Stimulated activated CD4-positive, alpha-beta T cell treated with anti-CD3 and anti-CD28 coated beads, Interleukin-12 subunit alpha, Interleukin-12 subunit beta, amount 100 ng/mL, for 48 hours (primary cell): ENCODE data around the gene LYL1.

ENCODE experiments used
- DNase-seq, 3 donors: peaks; one replicate each; pipeline ENCODE4 v3.0.0-alpha.2; 2020; ENCODE audit warnings: low read depth in 2 of 3, low spot score in 1 of 3

Gene LYL1

DNA sequence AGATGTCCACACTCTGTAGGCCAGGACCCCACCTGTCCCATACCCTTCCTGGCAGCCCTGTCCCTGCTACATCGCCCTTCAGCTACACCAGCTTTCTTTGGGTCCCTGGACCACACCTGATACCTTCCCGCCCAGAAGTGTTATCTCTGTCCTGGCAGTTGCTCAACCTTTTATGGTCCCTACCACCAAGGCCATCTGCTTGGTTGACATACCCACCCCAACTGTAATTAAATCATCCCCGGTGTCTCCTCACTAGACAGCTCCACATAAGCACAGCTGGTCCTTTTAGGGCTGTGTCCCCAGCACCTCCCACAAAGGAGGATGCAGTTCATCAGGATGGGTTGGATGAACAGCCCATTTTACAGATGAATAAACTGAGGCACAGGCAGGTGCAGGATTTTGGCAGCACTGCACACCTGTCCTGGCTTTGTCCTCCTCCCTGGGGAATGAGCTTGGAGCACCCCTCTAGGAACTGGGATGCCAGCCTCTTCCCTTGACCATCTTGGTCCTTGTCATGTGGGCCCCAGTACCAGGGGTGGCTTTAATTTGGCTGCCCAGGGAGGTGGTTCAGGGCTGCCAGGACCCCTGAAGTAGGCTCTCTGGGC lies 28.3 kb upstream of the LYL1 start:
- DNase-seq, result no peak

DNA sequence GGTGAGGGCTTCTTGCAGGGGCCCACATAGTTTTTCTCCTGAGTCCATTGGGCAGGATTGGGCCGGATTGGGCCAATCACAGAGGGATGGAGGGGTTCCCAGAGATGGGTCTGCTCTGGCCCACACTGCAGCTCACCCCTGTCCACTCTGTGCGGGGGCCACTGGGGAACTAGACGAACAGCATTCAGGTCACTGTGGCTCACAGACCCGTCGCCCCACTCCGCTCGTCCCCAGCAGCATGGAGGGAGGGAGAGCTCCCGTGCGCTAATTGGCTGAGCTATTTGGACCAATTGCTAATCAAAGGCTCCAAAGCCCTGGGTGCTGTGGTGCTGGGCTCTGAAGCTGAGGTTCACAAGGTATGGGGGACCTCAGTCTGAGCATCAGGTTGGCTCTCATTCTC lies 26.7 kb upstream of the LYL1 start:
- DNase-seq, result no peak

DNA sequence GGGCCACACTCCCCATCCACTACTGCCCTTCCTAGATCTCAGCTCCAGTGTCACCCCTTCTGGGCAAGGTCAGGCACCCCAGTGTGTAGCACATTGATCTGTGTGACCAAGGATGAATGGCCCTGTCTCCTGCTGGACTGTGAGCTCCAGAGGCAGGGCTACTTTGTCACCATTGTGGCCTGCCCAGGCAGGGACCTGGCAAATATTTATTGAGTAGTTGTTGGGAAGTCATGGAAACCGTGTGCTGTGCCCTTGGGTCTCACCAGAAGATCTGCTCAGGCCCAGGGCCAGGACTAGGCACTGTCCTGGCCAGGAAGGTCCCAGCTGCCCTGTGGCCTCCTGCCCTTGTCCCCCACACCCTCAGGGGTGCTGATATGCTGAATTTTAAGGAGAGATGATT lies 25.9 kb upstream of the LYL1 start:
- DNase-seq, result no peak

DNA sequence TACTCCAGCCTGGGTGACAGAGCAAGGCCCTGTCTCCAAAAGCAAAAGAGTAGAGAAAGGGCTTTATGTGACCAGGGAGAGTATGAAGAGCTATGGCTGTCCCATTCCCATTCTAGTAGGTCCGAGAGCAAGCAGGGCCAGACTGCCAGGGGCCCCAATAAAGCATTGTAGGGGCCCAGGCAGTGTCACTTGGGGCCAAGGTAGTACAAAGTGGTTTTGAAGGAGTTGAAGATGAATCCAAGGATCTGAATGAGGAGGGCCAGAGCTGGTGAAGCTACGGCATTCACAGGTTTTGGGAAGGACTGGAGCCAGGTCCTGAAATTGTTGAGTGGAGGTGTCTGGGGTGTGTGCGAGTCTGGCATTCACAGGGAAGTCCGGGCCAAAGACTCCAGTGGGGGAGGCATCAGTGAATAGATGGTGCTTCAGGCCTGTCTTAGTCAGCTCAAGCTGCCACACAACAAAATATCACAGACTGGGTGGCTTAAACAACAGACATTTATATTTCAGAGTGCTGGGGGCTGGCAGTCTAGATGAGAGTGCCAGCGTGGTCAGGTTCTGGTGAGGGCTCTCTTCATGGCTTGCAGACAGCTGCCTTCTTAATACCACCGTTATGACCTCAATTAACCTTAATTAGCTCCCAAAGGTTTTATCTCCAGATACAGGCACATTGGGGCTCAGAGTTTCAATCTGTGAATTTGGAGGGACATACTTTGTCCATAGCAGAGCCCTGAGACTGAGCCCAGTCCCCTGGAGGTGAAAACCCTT lies 25.3 kb upstream of the LYL1 start:
- DNase-seq, result no peak

DNA sequence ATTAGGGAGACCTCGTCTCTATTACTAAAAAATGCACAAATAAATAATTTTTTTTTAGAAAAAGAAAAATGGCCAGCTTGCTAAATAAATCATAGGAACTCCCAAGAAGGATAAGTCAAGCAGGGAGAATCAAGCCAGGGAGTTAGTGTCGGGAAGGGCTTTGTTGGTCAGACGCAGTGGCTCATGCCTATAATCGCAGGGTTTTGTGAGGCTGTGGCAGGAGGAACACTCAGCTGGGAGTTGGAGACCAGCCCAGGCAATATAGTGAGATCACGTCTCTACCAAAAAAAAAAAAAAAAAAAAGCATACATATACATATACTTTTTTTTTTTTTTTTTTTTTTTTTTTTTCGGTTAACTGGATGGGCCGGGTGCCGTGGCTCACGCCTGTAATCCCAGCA lies 24.4 kb upstream of the LYL1 start:
- DNase-seq, result no peak

DNA sequence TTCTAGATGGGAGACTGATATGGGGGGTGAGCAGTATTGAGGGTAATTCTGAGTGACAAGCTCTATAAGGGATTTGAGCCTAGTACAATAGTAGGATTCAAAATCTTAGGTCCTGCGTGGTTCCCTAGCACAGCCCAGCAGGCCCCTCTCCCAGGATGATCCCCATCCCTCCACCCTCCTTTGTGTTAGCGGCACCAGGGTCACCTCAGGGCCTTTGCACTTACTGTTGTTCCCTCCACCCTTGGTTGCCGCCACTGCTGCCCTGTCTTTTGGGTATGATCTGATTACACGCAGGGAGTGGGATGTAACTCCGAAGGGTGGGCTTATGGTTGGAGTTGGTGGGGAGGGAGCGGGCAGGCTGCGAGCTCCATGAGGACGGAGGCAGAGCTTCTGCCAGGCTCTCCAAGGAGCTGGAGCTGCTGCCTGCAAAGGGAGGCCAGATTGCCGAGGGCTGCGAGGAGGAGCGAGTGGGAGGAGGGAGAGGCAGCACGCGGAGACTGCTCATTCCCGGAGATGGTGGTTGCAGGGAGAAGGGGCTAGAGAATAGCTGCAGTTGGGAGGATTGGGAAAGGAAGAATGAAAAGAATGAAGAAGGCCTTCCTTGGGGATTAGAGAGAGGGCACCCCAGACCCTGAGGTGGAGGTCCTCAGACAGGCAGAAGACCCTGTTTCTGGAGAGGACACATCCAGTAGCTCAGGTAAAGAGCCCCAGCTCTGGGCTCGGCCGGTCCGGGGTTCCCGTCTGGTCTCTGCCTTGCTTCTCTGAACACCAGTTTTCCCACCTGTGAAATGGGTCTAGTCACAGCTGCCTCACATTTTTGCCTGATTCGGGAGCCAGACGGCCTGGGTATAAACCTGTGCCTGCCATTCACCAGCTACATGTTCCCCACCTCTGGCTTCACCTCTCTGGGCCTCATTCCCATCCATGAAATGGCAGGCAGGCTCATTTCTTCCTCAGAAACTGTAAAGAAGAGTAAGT lies 20.6 kb upstream of the LYL1 start:
- DNase-seq, result no peak

DNA sequence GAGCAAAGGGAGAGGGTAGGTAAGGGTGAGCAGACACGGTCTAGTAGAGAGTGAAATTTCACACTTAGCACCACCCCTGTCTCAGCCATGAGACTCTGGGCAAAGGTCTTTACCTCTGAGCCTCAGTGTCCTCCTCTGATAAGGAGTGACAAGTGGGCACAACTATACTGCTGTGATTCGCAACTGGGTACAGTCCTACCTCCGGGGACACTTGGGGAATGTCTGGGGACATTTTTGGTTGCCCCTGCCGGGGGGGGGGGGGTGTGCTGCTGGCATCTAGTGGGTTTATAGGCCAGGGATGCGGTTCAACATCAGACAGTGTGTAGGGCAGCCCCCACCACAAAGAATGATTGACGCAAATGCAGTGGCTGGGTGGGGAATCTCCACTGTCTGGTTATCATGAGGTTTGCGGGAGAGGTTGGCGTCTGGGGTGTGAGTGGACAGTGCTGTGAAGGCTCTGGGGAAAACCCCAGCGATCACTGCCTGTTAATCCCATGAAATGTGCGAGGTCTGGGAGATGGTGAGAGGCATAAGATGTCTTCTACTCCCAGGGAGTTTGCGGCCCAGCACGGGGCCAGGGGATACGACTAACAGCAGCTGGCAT lies 19.7 kb upstream of the LYL1 start:
- DNase-seq, result no peak

DNA sequence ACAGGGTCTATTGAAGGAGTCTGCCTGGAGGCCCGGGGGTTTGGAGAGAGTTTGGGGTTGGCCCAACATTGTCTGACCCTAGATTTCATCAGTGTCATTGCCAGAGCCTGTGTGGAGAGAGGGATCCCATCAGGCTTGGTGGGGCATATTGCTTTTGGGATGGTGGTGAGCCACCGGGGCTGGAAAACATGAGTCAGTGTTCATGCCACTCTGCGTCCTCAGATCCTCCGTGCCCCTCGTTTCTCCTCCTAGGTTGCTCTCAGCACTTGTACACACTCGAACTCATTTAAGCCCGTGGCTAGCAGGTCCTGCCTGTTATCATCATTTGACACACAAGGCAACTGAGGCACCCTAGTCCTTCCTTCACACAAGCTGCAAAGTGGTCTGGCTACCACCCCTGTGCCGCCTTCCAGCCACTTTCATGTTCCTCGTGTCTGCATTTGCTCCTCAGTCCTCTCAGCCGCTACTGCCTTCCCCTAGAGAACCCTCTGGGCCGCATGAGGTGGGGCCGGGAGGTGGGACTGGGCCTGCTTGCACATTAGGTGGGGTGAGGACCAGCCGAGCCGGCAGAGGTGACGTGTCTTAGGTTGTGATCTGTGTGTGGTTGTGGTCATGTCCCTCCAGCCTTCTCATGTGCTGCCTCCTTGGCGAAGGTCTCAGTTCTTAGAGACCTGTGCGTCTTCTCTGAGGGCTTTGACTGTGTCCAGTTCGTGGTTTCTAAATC lies 19.1 kb upstream of the LYL1 start:
- no peak for DNase-seq

DNA sequence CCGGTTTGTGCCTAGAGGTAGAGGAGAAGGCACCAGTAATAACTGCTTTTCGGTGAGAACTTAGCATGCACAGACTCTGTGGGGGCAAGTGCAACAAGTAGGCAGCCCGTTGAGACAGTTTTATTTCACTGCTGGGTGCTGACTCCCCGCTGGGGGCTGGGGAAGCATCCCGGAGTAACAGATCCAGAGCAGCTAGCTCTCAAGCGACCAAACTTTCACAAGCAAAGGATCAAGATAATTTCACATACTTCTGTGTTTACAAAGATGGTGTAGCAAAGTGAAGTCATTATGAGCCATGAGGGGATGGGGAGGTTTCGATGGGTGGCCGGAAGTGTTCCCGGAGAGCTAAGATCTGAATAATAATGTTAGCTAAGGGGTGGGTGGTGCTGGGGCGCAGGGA lies 18.2 kb upstream of the LYL1 start:
- no peak for DNase-seq

DNA sequence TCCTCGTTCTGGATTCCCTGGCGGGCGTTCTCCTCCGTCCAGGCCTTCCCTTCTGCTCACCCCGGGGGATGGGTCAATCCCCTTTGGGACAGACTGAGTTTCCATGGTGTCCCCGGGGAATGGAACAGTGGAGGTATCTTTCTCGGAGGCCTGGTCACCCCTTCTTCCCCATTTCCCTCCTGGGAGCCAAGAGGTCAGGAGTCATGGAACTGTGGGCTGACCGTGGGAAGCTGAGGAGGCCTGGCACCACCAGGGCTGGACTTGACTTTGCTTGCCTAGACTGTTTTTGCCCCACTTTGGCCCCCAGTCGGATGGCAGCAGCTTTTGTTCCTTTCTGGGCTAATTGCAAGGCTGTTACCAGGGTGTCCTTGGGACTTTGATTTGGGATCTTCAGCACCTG lies 17.4 kb upstream of the LYL1 start:
- no peak for DNase-seq

DNA sequence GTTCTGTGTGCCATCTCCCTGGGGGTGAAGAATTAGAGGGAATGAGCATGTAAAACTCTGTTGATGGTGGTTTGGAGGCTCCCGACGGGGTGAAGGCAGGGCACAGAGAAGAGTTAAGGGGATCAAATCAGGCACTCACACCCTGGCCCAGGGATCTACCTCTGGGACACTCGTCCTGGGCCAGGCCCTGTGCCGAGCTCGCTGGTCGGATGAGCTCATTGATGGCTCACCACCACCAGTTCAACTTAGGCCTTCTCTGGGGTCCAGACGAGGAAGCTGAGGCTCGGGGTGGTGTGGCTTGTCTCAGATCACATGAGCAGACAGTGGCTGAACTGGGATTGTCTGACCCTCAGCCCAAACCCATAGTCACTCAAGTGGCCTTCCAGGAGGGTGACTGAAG lies 17.0 kb upstream of the LYL1 start:
- DNase-seq, result no peak

DNA sequence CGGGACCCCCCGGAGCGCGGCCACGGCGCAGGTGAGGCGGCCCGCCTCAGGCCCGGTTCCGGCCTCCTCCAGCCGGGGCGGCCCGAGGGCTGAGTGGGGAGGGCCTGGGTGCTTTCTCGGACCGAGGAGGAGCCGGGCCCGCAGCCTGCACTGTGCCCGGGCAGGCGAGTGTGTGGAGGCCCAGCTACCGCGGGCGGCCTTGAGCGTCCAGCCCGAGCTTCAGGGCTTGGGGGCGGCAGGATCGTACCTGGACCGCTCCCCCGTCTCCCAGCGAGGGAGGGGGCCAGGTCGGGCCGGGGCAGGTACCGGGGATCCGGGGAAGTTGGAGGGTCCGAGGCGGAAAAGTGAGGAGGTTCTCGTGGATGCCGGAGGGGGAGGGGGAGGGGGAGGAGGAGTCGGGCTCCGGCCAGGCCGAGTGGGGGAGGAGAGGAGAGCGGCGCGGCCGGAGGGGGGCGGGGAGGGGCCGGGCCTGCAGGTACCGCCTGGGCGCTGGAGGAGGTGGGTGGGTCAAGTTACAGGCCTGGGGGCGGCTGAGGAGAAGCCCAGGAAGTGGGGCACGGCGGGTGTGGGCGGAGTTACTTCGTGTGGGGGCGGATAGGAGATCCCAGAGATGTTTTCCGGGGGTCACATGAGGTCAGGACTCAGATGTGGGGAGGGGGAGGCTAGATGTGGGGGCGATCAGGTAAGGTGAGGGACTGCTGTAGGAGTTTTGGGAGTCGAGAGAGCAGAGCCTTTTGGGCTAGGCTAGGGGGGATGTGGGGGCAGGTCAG lies 16.0 kb upstream of the LYL1 start:
- no peak for DNase-seq

DNA sequence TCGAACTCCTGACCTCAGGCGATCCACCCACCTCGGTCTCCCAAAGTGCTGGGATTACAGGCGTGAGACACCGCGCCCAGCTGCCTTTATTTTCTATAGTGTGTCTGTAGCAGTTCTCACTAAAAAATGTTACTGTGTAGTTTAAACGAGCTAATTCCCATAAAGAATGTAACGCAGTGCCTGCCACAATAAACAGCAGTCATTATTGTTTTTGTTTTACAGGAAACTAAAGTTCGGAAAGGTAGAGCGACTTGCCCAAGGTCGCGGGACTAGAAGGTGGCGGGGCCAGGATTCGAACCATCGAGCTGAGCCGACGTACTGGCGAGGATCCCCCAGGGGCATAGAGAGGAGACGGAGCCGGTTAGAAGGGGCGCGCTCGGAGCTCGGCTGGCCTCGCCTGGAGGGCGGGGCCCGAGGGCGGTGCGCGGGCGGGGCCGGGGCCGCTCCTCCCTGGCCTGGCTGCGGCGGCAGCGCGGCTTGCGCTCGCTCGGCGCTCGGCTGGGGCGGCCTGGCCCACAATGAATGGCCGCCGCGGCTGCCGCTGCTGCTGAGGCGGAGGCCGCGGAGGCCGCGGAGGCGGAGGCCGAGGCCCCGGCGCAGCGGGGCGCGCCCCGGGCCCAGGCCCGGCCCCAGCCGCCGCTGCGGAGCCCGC lies 15.2 kb upstream of the LYL1 start, which contains the start of gene NACC1:
Gene NACC1, plus strand, starts transcription at position 493 of the 652 bp plus-strand sequence. CDS start 16,944 bp downstream, outside the sequence.
- DNase-seq, result peak; percentile 81 to 90 (median 85)

DNA sequence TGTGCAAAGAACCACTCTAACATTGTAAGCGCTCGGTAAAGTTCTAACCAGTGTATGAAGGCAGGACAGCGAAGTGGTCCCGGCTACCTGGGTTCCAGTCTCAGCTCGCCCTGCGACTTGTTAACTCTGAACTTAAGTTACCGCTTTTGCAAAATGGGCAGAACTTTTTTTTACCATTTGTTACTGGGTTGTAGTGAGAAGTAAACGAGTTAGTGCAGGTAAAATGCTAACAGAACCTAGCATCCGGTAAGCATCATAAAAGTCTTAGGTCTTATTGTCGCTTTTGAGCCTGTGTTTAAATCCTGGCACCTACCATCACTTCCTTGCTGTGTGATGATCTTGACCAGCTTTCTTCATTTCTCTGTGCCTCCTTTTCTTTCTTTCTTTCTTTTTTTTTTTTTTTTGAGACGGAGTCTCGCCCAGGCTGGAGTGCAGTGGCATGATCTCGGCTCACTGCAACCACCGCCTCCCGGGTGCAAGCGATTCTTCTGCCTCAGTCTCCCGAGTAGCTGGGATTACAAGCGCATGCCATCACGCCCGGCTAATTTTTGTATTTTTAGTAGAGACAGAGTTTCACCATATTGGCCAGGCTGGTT lies 14.6 kb upstream of the LYL1 start:
- no peak for DNase-seq

DNA sequence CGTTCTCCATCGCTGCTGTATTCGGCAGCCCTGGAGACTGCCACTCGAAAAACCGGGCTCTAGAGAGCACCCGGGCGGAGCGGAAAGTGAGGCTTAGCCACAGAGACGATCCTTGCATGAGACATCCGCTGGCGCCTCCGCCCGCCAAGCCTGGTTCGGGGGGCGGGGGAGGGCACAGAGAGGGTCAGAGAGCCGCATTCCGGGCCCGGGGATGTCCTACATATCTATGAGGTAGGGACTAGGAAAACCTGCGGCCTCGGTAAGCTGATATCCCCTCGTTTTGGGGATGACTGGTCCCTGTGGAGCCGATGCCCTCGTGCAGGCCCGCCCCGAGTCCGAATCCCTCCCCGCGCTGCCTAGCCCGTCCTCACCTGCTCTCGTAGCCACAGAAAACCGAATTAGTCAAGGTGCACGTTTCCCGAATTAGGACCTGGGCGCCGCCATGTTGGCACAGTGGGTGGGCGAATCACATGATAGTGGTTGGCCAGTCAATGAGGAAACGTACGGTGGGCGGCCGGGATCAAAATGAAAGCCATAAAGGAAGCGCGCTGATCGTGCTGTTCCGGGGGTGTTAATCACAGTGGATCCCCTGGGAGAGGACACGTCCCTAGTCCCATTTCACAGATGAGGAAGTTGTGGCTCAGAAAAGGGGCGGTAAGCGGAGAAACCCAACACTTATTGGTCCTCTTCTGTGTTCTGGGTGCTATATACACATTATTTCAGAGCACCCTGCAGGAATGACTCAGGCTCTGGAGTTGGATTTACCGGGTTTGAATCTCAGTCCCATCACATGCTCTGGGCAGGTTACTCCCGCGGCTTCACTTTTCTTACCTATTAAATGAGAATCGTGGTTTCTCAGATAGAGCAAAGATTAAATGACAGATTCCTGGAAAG lies 13.9 kb upstream of the LYL1 start, which contains the start of gene TRMT1:
Gene TRMT1, minus strand, starts transcription at position 459 of the 894 bp plus-strand sequence. Its CDS starts 341 bp downstream, at position 118.
- peak; percentile 89 to 93 (median 91) for DNase-seq

DNA sequence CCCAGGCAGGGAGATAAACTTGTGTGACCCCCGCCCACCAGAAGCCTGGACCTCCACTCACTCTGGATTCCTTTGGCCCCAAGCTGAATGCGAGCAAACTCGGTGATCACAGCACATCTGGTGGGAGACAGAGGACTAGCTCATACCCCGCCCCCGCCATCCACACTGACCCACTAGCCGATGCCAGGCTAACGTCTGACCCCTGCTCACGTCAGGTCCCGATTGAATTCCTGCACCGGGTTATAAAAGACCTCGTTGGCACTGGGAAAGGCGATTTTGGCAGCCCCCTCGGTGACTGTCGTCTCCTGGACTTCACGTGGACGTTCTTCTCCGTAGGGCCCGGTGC lies 13.3 kb upstream of the LYL1 start:
- DNase-seq, result no peak

DNA sequence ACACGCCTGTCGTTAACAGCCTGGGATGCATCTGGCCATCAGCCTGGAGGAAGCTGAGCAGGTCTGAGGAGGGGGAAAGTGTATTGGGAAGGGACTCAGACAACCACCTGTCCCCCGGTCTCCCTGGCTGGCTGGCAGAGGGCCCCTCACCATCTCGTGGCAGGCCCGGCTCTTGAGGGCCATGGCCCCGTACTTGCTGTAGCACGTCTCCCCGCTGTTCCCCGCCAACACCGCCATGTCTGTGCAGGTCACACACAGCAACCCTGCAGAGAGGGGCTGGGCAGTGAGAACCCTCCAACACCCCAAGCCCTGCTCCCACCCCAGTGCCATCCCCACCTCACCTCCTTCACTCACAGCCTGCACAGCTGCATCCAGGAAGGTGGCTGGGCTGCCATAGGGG lies 9.9 kb upstream of the LYL1 start:
- no peak for DNase-seq

DNA sequence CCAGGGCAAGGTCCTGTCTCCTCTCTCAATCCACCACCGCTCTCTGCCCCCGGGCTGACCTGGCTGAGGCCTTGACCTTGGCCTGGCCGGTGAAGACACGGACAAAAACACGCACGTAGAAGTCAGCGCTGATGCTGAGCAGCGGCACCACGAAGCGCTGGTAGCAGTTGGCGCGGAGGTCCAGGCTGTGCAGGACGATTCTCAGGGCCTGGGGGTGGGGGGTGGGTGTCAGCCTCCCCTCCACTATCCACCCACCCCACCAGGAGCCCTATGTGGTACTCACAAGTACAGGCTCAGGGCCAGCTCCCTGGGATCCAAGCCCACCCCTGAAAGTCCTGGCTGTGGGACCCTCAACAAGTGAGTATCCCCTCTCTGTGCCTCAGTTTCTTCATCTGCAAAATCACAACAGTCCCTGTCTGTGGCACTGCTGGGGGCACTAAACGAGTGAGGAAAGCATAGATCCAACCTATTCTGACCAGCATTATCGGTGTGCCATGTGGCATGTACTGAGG lies 7.5 kb upstream of the LYL1 start:
- no peak for DNase-seq
